ENCODE results near the gene TNS1. TPM values are rescaled to one million over a fixed set of nuclear protein-coding genes. Genes with fewer than 3 reads are reported as not detected.
"Not testable (repeated sequence)": the region's sequence is repeated elsewhere in the genome, so short reads cannot be mapped to it uniquely, and the experiment has no call there.

The TNS1 gene
- total RNA-seq, result 1,334 TPM

DNA sequence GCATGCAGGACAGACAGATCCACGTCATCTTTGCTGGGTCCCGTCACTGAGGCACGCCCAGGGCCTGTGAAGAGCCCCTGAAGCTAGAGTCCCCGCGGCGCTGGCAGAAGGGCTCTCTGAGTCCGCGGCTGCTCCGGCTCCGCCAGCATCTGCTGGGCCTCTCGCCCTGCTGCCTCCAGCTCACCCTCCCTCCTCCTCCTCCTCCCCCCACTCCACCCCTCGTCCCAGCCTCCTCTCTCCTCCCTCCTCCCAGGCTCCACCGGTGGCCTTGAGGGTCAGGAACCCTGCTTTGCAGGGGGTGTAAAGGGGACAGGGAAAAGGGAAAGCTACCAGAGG lies at the start of gene TNS1:
Gene TNS1, minus strand, starts transcription at position 151 of the 336 bp plus-strand sequence. Its CDS starts 123 bp downstream, at position 28.
- Histone ChIP-seq H3K4me1 (peaks cover 10 to 56% of the 10 kb centered on the region in 2 donors), H3K4me3 (peak within 1 kb of the TSS; percentile 57 to 69), H3K27me3 (no peaks in the 10 kb centered on the region), H3K36me3 (no peaks in the 10 kb centered on the region), H3K9me3 (no peaks in the 10 kb centered on the region), H3K27ac (peak within 1 kb of the TSS; percentile 89 to 91)
- DNase-seq (ENCODE audit: low spot score in 2 of 2), result peak in 1 of 2 donors; percentile 74
- TF ChIP-seq, protein P1, sequence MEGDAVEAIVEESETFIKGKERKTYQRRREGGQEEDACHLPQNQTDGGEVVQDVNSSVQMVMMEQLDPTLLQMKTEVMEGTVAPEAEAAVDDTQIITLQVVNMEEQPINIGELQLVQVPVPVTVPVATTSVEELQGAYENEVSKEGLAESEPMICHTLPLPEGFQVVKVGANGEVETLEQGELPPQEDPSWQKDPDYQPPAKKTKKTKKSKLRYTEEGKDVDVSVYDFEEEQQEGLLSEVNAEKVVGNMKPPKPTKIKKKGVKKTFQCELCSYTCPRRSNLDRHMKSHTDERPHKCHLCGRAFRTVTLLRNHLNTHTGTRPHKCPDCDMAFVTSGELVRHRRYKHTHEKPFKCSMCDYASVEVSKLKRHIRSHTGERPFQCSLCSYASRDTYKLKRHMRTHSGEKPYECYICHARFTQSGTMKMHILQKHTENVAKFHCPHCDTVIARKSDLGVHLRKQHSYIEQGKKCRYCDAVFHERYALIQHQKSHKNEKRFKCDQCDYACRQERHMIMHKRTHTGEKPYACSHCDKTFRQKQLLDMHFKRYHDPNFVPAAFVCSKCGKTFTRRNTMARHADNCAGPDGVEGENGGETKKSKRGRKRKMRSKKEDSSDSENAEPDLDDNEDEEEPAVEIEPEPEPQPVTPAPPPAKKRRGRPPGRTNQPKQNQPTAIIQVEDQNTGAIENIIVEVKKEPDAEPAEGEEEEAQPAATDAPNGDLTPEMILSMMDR (IDR thresholded peaks at IDR 0.05), result no peak
- intact Hi-C loops (cut with DNase I), result no loop called here

- Histone ChIP-seq H3K9me3 (peaks cover 0 to 11% of the 10 kb centered on the region in 2 donors), H3K27me3 (no peaks in the 10 kb centered on the region), H3K4me3 (no peak overlapping the region), H3K36me3 (no peaks in the 10 kb centered on the region), H3K27ac (no peak overlapping the region), H3K4me1 (no peaks in the 10 kb centered on the region)
- TF ChIP-seq, protein P1 (IDR thresholded peaks at IDR 0.05), result no peak
- intact Hi-C loops (cut with DNase I), result no loop called here
- DNase-seq (ENCODE audit: low spot score in 2 of 2), result no peak
These were observed 49.1 kb upstream of the TNS1 start for GRCh38 chr2:218051903-218052302.

GRCh38 chr2:218047536-218048225 lies 44.9 kb upstream of the TNS1 start:
- no peak for DNase-seq (ENCODE audit: low spot score in 2 of 2)
- TF ChIP-seq, protein P1 (IDR thresholded peaks at IDR 0.05), result no peak
- no peak overlapping the region for H3K4me3 ChIP-seq
- no peak overlapping the region for H3K27ac ChIP-seq
- H3K4me1 ChIP-seq, result no peaks in the 10 kb centered on the region
- intact Hi-C loops (cut with DNase I), result no loop called here
- H3K36me3 ChIP-seq, result no peaks in the 10 kb centered on the region
- H3K9me3 ChIP-seq, result peaks cover 0 to 11% of the 10 kb centered on the region in 2 donors
- no peaks in the 10 kb centered on the region for H3K27me3 ChIP-seq

- Histone ChIP-seq H3K9me3 (peaks cover 0 to 11% of the 10 kb centered on the region in 2 donors), H3K36me3 (no peaks in the 10 kb centered on the region), H3K4me3 (no peak overlapping the region), H3K27ac (no peak overlapping the region), H3K27me3 (no peaks in the 10 kb centered on the region), H3K4me1 (no peaks in the 10 kb centered on the region)
- intact Hi-C loops (cut with DNase I), result no loop called here
- TF ChIP-seq, protein P1 (IDR thresholded peaks at IDR 0.05), result no peak
- no peak for DNase-seq (ENCODE audit: low spot score in 2 of 2)
These were observed 43.4 kb upstream of the TNS1 start for GRCh38 chr2:218046238-218046637.

- H3K4me3 ChIP-seq; H3K27ac ChIP-seq; DNase-seq (ENCODE audit: low spot score in 2 of 2); H3K36me3 ChIP-seq; H3K27me3 ChIP-seq; intact Hi-C loops (cut with DNase I); H3K4me1 ChIP-seq; H3K9me3 ChIP-seq: not testable (repeated sequence)
These were observed 41.8 kb upstream of the TNS1 start for GRCh38 chr2:218044599-218044998.

DNA sequence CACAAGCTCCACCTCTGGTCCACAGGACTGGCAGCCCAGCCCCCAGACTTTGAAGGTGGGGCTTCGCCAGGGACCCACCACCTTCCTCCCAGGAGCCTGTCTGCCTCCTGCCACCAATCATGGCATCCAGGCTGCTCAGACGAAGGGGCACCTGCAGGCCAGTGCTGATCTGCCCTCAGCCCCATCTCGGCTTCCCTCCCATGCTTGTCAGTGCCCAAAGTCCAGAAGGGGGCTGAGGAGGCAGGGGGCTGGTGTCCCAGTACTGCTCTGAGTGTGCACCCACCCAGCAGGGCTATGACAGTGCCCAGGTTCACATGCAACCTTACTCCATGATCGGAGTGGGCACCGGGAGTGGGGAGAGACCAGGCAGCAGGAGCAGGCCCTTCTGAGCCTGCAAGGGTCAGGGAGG lies 40.9 kb upstream of the TNS1 start:
- no peaks in the 10 kb centered on the region for H3K4me1 ChIP-seq
- TF ChIP-seq, protein P1 (IDR thresholded peaks at IDR 0.05), result no peak
- no peak overlapping the region for H3K4me3 ChIP-seq
- DNase-seq (ENCODE audit: low spot score in 2 of 2), result peak in 1 of 2 donors; percentile 52
- no peak overlapping the region for H3K27ac ChIP-seq
- no peaks in the 10 kb centered on the region for H3K36me3 ChIP-seq
- H3K9me3 ChIP-seq, result no peaks in the 10 kb centered on the region
- no peaks in the 10 kb centered on the region for H3K27me3 ChIP-seq
- intact Hi-C loops (cut with DNase I), result no loop called here

Measured in ascending aorta (tissue), 2 donors.